Activated T-cell treated with anti-CD3 and anti-CD28 coated beads, Interleukin-2, amount 50 U/mL, for 24 hours (primary cell): ENCODE results near the gene JUP.
A peak's percentile ranks its signal among the peaks of the same experiment; 100 is the strongest.

Experiments
- DNase-seq: peaks from one replicate; pipeline ENCODE4 v3.0.0-alpha.2; 2020
- H3K27ac Mint-ChIP-seq: 2 replicates; pipeline ENCODE4 v1.8.0; 2020; ENCODE audit warnings: mild to moderate bottlenecking, mixed read lengths
- H3K27me3 Mint-ChIP-seq: 2 replicates; pipeline ENCODE4 v1.8.0; 2020; ENCODE audit warnings: mixed read lengths
- H3K36me3 Mint-ChIP-seq: 2 replicates; pipeline ENCODE4 v1.8.0; 2020; ENCODE audit warnings: low read depth, mixed read lengths
- H3K4me1 Mint-ChIP-seq: 2 replicates; pipeline ENCODE4 v1.8.0; 2020; ENCODE audit warnings: low read depth, mixed read lengths
- H3K4me3 Mint-ChIP-seq: 2 replicates; pipeline ENCODE4 v1.8.0; 2020; ENCODE audit warnings: mild to moderate bottlenecking, moderate library complexity, mixed read lengths
- H3K9me3 Mint-ChIP-seq: 2 replicates; pipeline ENCODE4 v1.8.0; 2020; ENCODE audit warnings: mixed read lengths

Gene JUP

DNA sequence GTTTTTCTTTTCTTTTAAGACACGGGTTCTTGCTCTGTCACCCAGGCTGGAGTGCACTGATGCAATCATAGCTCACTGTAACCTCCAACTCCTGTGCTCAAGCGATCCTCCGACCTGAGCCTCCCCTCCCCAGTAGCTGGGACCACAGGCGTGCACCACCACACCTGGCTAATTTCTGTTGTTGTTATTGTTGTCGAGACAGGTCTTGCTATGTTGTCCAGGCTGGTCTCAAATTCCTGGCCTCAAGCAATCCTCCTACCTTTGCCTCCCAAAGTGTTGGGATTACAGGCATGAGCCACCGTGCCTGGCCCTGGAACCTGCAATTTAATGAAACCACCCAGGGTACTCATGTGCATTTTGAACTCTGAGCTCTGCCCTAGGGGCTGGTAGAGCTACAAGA lies 24.1 kb downstream of the JUP start:
- no peak for DNase-seq
- Mint-ChIP-seq H3K36me3 (no peaks in the 10 kb centered on the region), H3K4me1 (no peaks in the 10 kb centered on the region), H3K27me3 (no peaks in the 10 kb centered on the region), H3K9me3 (no peaks in the 10 kb centered on the region), H3K4me3 (no peak overlapping the region), H3K27ac (no peak overlapping the region)

- H3K27ac Mint-ChIP-seq: no peak overlapping the region
- no peaks in the 10 kb centered on the region for H3K4me1 Mint-ChIP-seq
- H3K9me3 Mint-ChIP-seq: no peaks in the 10 kb centered on the region
- H3K4me3 Mint-ChIP-seq: no peak overlapping the region
- DNase-seq: no peak
- H3K36me3 Mint-ChIP-seq: no peaks in the 10 kb centered on the region
- no peaks in the 10 kb centered on the region for H3K27me3 Mint-ChIP-seq
Observed at GRCh38 chr17:41760878-41761277, 25.6 kb downstream of the JUP start.

DNA sequence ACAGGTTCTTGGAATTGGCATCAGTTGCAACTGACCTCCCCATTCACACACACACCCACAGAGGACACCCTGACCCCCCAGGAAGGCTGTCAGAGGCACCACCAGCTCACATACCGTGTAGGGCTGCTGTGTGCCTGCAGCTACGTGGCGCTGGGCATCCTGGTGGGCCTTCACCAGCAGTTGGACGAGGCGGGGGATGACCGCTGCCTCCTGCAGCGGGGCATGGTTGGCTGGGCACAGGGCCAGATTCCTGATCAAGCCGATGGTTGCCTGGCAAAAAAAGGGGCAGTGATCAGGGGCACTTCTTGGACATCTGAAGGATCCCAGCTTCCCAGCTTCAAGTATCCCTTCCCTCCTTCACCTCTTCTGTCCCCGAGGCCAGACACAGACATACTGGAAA lies 27.9 kb downstream of the JUP start:
- Mint-ChIP-seq H3K4me3 (no peak overlapping the region), H3K27ac (no peak overlapping the region), H3K4me1 (no peaks in the 10 kb centered on the region), H3K9me3 (no peaks in the 10 kb centered on the region), H3K27me3 (no peaks in the 10 kb centered on the region), H3K36me3 (no peaks in the 10 kb centered on the region)
- DNase-seq: no peak

DNA sequence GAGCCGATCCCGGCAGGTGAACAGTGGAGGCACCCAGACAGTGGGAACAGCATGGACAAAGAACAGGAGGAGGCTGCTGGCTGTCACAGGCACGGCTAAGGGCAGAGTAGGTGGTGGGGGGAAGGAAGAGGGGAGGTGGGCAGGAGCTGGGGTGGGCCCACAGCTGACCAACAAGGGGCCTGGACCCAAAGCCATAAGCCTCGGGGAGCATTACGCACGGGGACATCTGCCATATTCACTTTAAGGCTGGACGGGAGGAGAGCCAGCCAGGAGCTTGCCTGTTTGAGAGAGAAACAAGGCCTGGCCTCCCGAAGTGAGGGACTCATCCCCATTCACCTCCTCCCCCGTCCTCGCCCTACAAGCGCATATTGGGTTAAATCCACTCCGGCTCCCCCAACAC lies 32.4 kb downstream of the JUP start:
- DNase-seq: no peak
- no peaks in the 10 kb centered on the region for H3K9me3 Mint-ChIP-seq
- H3K4me3 Mint-ChIP-seq: no peak overlapping the region
- H3K27ac Mint-ChIP-seq: no peak overlapping the region
- no peaks in the 10 kb centered on the region for H3K27me3 Mint-ChIP-seq
- H3K4me1 Mint-ChIP-seq: no peaks in the 10 kb centered on the region
- H3K36me3 Mint-ChIP-seq: no peaks in the 10 kb centered on the region

DNA sequence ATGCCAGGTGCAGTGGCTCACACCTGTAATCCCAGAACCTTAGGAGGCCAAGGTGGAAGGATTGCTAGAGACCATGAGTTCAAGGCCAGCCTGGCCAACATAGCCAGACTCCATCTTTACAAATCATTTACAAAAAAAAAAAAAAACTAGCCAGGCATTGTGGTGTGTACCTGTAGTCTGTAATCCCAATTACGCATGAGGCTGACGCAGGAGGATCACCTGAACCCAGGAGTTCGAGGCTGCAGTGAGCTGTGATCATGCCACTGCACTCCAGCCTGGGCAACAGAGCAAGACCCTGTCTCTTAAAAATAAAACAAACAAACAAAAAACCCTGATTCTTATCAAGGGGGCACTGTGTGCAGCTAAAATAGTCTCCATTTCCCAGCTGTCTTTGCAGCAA lies 35.2 kb downstream of the JUP start:
- DNase-seq: no peak
- no peak overlapping the region for H3K4me3 Mint-ChIP-seq
- no peaks in the 10 kb centered on the region for H3K36me3 Mint-ChIP-seq
- peaks cover 3% of the 10 kb centered on the region for H3K27me3 Mint-ChIP-seq
- no peaks in the 10 kb centered on the region for H3K4me1 Mint-ChIP-seq
- no peak overlapping the region for H3K27ac Mint-ChIP-seq
- H3K9me3 Mint-ChIP-seq: no peaks in the 10 kb centered on the region

DNA sequence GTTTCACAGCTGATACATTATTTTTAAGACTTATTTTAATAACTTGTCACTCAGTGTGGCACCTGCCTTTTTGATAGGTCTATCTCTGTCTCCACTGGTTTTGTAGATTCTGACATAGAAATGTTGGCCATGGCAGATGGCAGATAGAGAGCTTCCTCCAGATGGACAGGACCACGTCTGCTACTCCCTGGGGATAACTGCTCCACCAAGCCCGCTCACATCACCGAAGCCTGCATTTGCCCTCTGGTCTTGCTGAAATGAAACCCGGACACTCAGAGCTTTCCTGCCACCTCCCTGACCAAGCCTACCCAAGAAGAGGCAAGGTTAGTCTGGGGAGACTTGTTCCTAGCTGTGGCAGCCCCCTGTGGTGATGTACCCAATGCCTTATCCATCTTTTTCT lies 35.6 kb downstream of the JUP start:
- no peaks in the 10 kb centered on the region for H3K36me3 Mint-ChIP-seq
- H3K27ac Mint-ChIP-seq: no peak overlapping the region
- no peaks in the 10 kb centered on the region for H3K9me3 Mint-ChIP-seq
- no peak overlapping the region for H3K4me3 Mint-ChIP-seq
- H3K27me3 Mint-ChIP-seq: peaks cover 3% of the 10 kb centered on the region
- no peaks in the 10 kb centered on the region for H3K4me1 Mint-ChIP-seq
- DNase-seq: no peak

DNA sequence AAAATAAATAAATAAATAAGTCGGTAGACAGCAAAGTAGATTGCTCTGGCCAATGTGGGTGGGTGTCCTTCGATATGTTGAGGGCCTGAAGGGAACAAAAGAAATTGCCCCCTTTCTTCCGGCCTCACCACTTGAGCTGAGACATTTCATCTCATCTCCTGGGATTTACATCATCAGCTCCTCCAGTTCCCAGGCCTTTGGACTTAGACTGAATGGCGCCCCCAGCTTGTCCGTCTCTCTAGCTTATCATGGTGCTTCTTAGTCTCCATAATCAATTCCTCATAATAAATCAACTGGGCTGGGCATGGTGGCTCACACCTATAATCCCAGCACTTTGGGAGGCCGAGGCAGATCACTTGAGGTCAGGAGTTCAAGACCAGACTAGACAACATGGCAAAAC lies 38.2 kb downstream of the JUP start:
- Mint-ChIP-seq H3K4me3 (no peak overlapping the region), H3K27ac (no peak overlapping the region), H3K4me1 (no peaks in the 10 kb centered on the region), H3K36me3 (no peaks in the 10 kb centered on the region), H3K27me3 (peaks cover 3% of the 10 kb centered on the region), H3K9me3 (no peaks in the 10 kb centered on the region)
- no peak for DNase-seq

DNA sequence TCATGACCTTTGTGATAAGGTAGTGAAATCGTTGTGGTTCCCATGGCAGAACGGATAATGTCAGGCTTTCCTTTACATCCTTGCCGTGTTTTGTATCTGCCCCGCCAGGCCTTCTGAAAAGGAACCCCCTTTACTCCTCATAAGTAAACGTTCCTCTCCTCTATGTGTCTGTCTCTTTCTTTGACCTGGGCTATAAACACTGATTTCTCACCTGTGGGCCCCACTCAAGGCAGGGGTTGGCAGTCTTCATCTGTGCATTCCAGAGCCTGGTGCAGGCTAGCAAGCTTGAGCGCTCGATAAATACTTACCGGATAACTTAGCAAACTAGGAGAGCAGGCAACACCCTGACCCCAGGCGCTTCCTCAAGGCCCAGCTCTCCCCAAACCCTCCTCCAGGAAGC lies 44.8 kb downstream of the JUP start:
- Mint-ChIP-seq H3K36me3 (no peaks in the 10 kb centered on the region), H3K4me3 (no peak overlapping the region), H3K27ac (no peak overlapping the region), H3K9me3 (no peaks in the 10 kb centered on the region), H3K4me1 (no peaks in the 10 kb centered on the region), H3K27me3 (peaks cover 16% of the 10 kb centered on the region)
- no peak for DNase-seq

GRCh38 chr17:41740506-41740905 lies 46.0 kb downstream of the JUP start:
- Mint-ChIP-seq H3K9me3 (no peaks in the 10 kb centered on the region), H3K27ac (no peak overlapping the region), H3K36me3 (no peaks in the 10 kb centered on the region), H3K27me3 (peaks cover 25% of the 10 kb centered on the region), H3K4me1 (no peaks in the 10 kb centered on the region), H3K4me3 (no peak overlapping the region)
- no peak for DNase-seq

GRCh38 chr17:41739661-41740352 lies 46.7 kb downstream of the JUP start:
- Mint-ChIP-seq H3K4me3 (no peak overlapping the region), H3K27ac (no peak overlapping the region), H3K4me1 (peaks cover 3% of the 10 kb centered on the region), H3K27me3 (peaks cover 30% of the 10 kb centered on the region), H3K36me3 (no peaks in the 10 kb centered on the region), H3K9me3 (no peaks in the 10 kb centered on the region)
- DNase-seq: no peak

DNA sequence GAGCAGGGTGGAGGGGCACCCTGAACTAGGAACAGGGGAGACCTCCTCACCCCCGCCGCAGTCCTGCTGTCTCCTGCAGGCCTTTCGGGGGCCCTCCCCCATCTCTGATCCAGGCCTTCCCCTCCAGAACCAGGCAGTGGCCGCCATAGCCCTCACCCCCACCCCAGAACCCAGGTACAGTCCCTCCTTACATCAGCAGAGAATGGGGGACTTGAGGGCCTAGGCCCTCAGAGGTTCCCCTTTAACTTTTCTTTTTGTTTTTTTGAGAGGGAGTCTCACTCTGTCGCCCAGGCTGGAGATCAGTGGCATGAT lies 47.8 kb downstream of the JUP start:
- no peak overlapping the region for H3K27ac Mint-ChIP-seq
- H3K4me1 Mint-ChIP-seq: peaks cover 3% of the 10 kb centered on the region
- no peaks in the 10 kb centered on the region for H3K36me3 Mint-ChIP-seq
- no peak overlapping the region for H3K4me3 Mint-ChIP-seq
- H3K27me3 Mint-ChIP-seq: peaks cover 31% of the 10 kb centered on the region
- no peak for DNase-seq
- no peaks in the 10 kb centered on the region for H3K9me3 Mint-ChIP-seq

DNA sequence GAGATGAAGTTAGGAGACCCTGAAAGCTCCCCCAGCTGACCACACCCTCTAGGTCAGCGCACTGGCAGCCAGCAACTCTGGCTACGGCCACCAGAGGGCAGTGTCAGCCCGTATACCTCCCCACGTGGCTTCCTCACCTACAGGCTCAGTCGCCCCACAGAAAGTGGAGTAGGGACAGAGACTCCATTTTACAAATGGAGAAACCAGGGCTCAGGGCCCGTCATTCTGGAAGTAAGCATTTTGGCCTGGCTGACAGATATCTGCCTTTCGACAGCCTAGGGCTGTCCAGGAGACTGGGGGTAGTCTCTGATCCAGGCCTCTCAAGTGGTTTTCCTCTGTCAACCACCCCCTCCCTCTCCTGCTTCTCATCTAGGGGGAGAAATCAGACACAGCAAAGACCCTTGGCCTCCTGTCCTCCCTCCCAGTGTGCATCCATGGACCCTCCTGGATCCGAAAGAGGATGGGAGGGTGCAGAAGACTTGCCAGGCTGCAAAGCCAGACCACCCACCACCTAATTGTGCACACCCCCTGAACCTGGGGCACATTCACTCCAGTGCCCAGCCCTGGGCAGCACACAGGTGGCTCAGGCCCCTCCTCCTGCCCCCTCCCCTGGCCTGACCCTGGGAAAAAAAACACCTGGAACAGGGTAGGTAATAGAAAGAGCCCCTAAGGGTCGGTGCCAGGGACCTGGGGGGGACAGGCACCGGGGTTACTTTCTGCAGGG lies 48.3 kb downstream of the JUP start:
- H3K4me1 Mint-ChIP-seq: peaks cover 6% of the 10 kb centered on the region
- peaks cover 35% of the 10 kb centered on the region for H3K27me3 Mint-ChIP-seq
- H3K4me3 Mint-ChIP-seq: no peak overlapping the region
- no peaks in the 10 kb centered on the region for H3K36me3 Mint-ChIP-seq
- no peak overlapping the region for H3K27ac Mint-ChIP-seq
- DNase-seq: peak; percentile 89
- H3K9me3 Mint-ChIP-seq: no peaks in the 10 kb centered on the region

- Mint-ChIP-seq H3K36me3 (no peaks in the 10 kb centered on the region), H3K27ac (no peak overlapping the region), H3K27me3 (peaks cover 37% of the 10 kb centered on the region), H3K4me3 (no peak overlapping the region), H3K9me3 (no peaks in the 10 kb centered on the region), H3K4me1 (peaks cover 6% of the 10 kb centered on the region)
- DNase-seq: peak; percentile 36
Observed at GRCh38 chr17:41737680-41738023, 48.9 kb downstream of the JUP start.

GRCh38 chr17:41736983-41737679 lies 49.4 kb downstream of the JUP start:
- Mint-ChIP-seq H3K36me3 (no peaks in the 10 kb centered on the region), H3K9me3 (no peaks in the 10 kb centered on the region), H3K4me1 (peaks cover 6% of the 10 kb centered on the region), H3K27ac (no peak overlapping the region), H3K27me3 (peaks cover 42% of the 10 kb centered on the region), H3K4me3 (no peak overlapping the region)
- no peak for DNase-seq

DNA sequence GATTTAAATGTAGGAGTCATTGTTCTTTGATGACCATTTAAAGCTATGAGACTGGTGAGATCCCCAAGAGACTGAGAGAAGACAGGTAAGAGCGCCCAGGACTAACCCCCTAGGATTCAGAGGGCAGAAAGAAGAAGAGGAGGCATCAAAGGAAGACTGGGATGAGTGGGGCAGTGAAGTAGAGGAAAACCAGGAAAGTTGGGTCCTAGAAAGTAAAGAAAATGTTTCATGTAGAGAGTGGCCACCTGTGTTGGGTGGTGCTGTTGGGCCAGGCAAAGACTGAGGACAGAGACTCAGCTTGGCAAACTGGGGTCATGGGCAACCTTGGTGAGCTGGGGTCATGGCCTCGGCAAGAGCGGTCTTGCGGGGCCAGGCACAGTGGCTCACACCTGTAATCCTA lies 50.8 kb downstream of the JUP start:
- Mint-ChIP-seq H3K4me1 (peaks cover 6% of the 10 kb centered on the region), H3K27me3 (peaks cover 56% of the 10 kb centered on the region), H3K27ac (no peak overlapping the region), H3K9me3 (no peaks in the 10 kb centered on the region), H3K36me3 (no peaks in the 10 kb centered on the region), H3K4me3 (no peak overlapping the region)
- DNase-seq: no peak
